Kidney (tissue), 14 donors: ENCODE results near the gene TMEM30B. TPM values are rescaled to one million over a fixed set of nuclear protein-coding genes. Genes with fewer than 3 reads are reported as not detected.

Experiments used
- DNase-seq, 5 donors: peaks; one replicate each; pipeline ENCODE4 v3.0.0-alpha.2; 2013 to 2020
- FAIRE-seq: peaks from 2 replicates; lab custom pipeline; 2012; peaks lifted over from hg19 to GRCh38; lab: Jason Lieb, UNC
- H3K27ac ChIP-seq, 2 donors: one replicate each; pipeline ENCODE4 v1.7.0; 2013; ENCODE audit warnings: low read depth in 2 of 2, low read length in 2 of 2, inconsistent platforms in 1 of 2
- H3K27me3 ChIP-seq: one replicate; pipeline ENCODE4 v1.7.1; 2013; ENCODE audit warnings: low read length, inconsistent platforms; ENCODE audit not compliant: control insufficient read depth, insufficient read depth
- H3K36me3 ChIP-seq, 3 donors: one replicate each; pipeline versions ENCODE4 v1.7.0 to v1.7.1; 2013; ENCODE audit warnings: low read length in 3 of 3, control low read depth in 1 of 3, inconsistent platforms in 1 of 3; ENCODE audit not compliant: insufficient read depth in 3 of 3, control insufficient read depth in 2 of 3
- H3K4me1 ChIP-seq, 3 donors: one replicate each; pipeline versions ENCODE4 v1.7.0 to v1.7.1; 2013; ENCODE audit warnings: low read length in 3 of 3, inconsistent platforms in 1 of 3, low read depth in 1 of 3; ENCODE audit not compliant: control insufficient read depth in 2 of 3, insufficient read depth in 2 of 3
- H3K4me3 ChIP-seq, 3 donors: one replicate each; pipeline versions ENCODE4 v1.7.0 to v1.8.1; 2013; ENCODE audit warnings: low read length in 3 of 3, control low read depth in 1 of 3, inconsistent platforms in 1 of 3
- H3K9ac ChIP-seq, 3 donors: one replicate each; pipeline versions ENCODE4 v1.7.0 to v1.7.1; 2013; ENCODE audit warnings: low read length in 3 of 3, control low read depth in 1 of 3, inconsistent platforms in 1 of 3
- H3K9me3 ChIP-seq, 3 donors: one replicate each; pipeline versions ENCODE4 v1.7.0 to v1.7.1; 2013; ENCODE audit warnings: low read length in 3 of 3, control low read depth in 1 of 3, inconsistent platforms in 1 of 3; ENCODE audit not compliant: control insufficient read depth in 2 of 3, insufficient read depth in 1 of 3
- CTCF ChIP-seq: IDR thresholded peaks from 3 replicates; pipeline ENCODE4 v1.5.1; 2012; ENCODE audit warnings: mild to moderate bottlenecking, moderate library complexity, borderline replicate concordance; ENCODE audit not compliant: insufficient read depth; ENCODE audit errors: extremely low read depth
- intact Hi-C: fragments of 100-400 bp; cut with DNase I; formaldehyde crosslinking; loops from one replicate; pipeline ENCODE4 v1.11.1; 2022
- polyA plus RNA-seq: library from polyadenylated mRNA; stranded (reverse); fragments of 350-450 nt; fragmentation: Illumina TruSeq; extraction: RNeasy Lipid Tissue Mini Kit (QIAGEN cat#74804); gene quantifications from one replicate; pipeline ENCODE4 v1.2.3, GENCODE V29; 2014; ENCODE audit warnings: low read depth, low replicate concordance; ENCODE audit not compliant: insufficient read depth
- total RNA-seq: library from RNA; stranded (reverse); fragmentation: NEBNext Ultra II Directional; extraction: Animal tissue kit (Norgen Biotek cat#: 25700); gene quantifications from one replicate; pipeline ENCODE4 v1.2.1, GENCODE V29; 2021
- donor health status: control.
- donor health status: control.
- donor health status: control.
- donor health status: control.
- donor health status: control.
- donor health status: DM: yes; HTN: yes; CAD: no.
- donor health status: Normal renal cell carcinoma (clear cell type).

TMEM30B gene
- total and polyA plus RNA-seq, 2 donors from 2014 or later, result 9.4 to 20.4 TPM

DNA sequence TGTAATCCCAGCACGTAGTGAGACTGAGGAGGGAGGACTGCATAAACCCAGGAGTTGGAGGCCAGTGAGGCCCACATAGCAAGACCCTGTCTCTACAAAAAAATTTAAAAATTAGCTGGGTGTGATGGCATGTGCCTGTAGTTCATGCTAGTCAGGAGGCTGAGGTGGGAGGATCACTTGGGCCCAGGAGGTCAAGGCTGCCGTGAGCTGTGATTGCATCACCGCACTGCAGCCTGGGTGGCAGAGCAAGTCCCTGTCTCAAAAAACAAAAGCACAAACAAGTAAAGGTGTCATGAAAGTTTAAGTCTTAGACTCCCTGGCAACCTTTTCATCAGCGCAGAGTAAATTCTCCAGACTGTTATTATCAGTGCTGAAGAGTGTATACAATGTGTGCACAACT, 10.4 kb downstream of the TMEM30B start:
- Histone ChIP-seq H3K36me3 (no peaks in the 10 kb centered on the region), H3K9me3 (no peaks in the 10 kb centered on the region), H3K9ac (no peak overlapping the region), H3K27ac (no peak overlapping the region), H3K27me3 (no peaks in the 10 kb centered on the region), H3K4me3 (no peak overlapping the region), H3K4me1 (peaks cover 0 to 2% (median 0%) of the 10 kb centered on the region in 3 donors)
- no peak for FAIRE-seq
- TF ChIP-seq CTCF, result no peak
- DNase-seq, result no peak
- intact Hi-C loops, result no loop called here

DNA sequence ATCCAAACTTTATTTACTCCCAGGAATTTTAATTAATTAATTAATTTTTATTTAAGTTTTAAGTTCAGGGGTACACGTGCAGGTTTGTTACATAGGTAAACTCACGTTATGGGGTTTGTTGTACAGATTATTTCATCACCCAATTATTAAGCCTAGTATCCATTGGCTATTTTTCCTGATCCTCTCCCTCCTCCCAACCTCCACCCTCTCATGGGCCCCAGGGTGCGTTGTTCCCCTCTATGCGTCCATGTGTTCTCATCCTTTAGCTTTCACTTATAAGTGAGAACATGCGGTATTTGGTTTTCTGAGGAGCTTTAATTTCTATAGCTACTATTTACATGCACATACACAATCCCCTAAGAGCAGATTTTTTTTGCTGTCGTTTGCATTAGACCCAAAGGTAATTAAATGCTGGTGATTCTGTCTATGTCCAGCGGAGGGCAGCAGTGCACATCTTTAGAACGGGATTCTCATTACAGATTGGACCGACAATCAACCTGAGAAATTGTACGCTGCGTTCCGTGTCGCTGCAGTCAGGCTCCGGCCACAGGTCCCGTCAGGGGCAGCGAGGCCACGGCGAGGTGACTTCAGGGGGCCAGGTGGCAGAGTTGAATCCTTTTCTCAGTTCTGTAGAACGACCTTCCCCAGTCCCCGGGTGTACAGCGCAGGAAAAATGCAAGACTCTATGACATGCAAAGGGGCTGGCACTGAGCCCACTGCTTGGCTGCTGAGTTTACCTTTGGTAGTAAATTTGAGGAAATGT, 11.6 kb downstream of the TMEM30B start:
- Histone ChIP-seq H3K27ac (no peak overlapping the region), H3K4me1 (peaks cover 0 to 2% (median 0%) of the 10 kb centered on the region in 3 donors), H3K9me3 (no peaks in the 10 kb centered on the region), H3K4me3 (peak overlapping the region; percentile 37 to 62 (median 61)), H3K9ac (peak overlapping the region; percentile 13 to 65 (median 39)), H3K36me3 (no peaks in the 10 kb centered on the region), H3K27me3 (no peaks in the 10 kb centered on the region)
- TF ChIP-seq CTCF, result peak; percentile 76
- FAIRE-seq, result no peak
- intact Hi-C loops, result no loop called here
- peak; percentile 74 to 94 (median 81) for DNase-seq

DNA sequence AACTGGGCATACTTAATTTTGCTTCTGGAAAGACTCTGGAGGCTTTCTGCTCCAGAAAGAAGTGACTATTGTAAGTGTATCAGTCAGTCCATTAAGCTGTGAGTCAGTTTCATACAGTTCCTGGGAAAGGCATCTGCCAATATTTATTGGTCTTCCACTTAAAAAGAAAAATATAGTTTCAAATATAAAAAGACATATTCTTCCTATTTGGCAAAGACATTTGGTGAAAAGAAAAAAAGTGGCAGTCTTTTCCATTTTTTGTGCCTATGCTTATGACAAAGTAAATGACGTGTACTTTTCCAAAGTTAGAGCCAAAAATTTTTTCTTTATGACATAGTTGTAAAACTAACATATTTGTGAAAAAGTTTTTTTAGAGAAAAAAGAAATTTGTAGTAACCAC, 12.3 kb downstream of the TMEM30B start:
- H3K27ac ChIP-seq, result no peak overlapping the region
- no peaks in the 10 kb centered on the region for H3K27me3 ChIP-seq
- no peak overlapping the region for H3K9ac ChIP-seq
- intact Hi-C loops, result no loop called here
- DNase-seq, result no peak
- H3K4me1 ChIP-seq, result peaks cover 0 to 2% (median 0%) of the 10 kb centered on the region in 3 donors
- H3K4me3 ChIP-seq, result no peak overlapping the region
- FAIRE-seq, result no peak
- H3K36me3 ChIP-seq, result no peaks in the 10 kb centered on the region
- TF ChIP-seq CTCF, result no peak
- no peaks in the 10 kb centered on the region for H3K9me3 ChIP-seq
